ENCODE data around the gene NFIX. TPM values are rescaled to one million over a fixed set of nuclear protein-coding genes. Genes with fewer than 3 reads are reported as not detected.

Gene NFIX
- total and polyA plus RNA-seq, 2 experiments from 2014 or later = 0.06 to 0.14 TPM

DNA sequence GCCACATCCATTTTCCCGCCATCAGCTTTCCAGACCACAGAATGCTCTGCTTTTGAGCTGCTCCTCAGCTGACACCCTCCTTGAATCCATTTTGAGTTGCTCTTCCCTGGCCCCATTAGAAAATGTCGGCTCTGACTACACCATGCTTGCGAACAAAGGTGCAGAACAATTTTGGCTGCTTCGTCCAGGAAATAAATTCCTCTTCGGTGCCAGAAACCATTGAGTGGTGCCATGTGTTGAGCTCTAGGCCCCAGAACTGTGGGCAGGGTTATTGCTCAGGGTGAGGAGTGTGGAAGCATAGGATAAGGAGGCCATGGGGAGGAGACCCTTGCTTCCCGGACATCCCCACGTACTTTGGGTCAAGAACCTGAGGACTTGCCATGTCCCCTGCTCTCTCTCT, 52.1 kb downstream of the NFIX start:
- no peaks in the 10 kb centered on the region for H3K36me3 Mint-ChIP-seq (ENCODE audit: low read depth)
- H3K27me3 ChIP-seq (ENCODE audit: insufficient read depth) = peaks cover 65% of the 10 kb centered on the region
- no peaks in the 10 kb centered on the region for H3K79me2 ChIP-seq (replicated peaks; ENCODE audit: insufficient read depth)
- ATAC-seq (no peak), DNase-seq (ENCODE audit: low spot score) (no peak)
- no peak overlapping the region for H3K4me3 ChIP-seq
- H2AFZ ChIP-seq = no peak overlapping the region
- no peak overlapping the region for H3K4me3 Mint-ChIP-seq
- peaks cover 14% of the 10 kb centered on the region for H3K4me1 ChIP-seq (ENCODE audit: insufficient read depth)
- H3K27ac ChIP-seq (ENCODE audit: low read depth) = no peak overlapping the region
- H3K4me2 ChIP-seq = no peak overlapping the region
- 0 out of 2 replicates have a peak, but pooled peaks cover 3% of the 10 kb centered on the region for H3F3A ChIP-seq (replicated peaks; ENCODE audit: low read depth)
- H3K9me2 ChIP-seq (ENCODE audit: insufficient read depth) = no peaks in the 10 kb centered on the region
- H3K9me3 Mint-ChIP-seq = no peaks in the 10 kb centered on the region; the same call in 2 of the 3 replicates
- H3K36me3 ChIP-seq (ENCODE audit: insufficient read depth) = no peaks in the 10 kb centered on the region
- no peak overlapping the region for H3K27ac Mint-ChIP-seq
- H3K4me1 Mint-ChIP-seq = peaks cover 19% of the 10 kb centered on the region
- TF ChIP-seq, protein P1, sequence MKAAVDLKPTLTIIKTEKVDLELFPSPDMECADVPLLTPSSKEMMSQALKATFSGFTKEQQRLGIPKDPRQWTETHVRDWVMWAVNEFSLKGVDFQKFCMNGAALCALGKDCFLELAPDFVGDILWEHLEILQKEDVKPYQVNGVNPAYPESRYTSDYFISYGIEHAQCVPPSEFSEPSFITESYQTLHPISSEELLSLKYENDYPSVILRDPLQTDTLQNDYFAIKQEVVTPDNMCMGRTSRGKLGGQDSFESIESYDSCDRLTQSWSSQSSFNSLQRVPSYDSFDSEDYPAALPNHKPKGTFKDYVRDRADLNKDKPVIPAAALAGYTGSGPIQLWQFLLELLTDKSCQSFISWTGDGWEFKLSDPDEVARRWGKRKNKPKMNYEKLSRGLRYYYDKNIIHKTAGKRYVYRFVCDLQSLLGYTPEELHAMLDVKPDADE (IDR thresholded peaks at IDR 0.05) = no peak
- TF ChIP-seq, protein P2, sequence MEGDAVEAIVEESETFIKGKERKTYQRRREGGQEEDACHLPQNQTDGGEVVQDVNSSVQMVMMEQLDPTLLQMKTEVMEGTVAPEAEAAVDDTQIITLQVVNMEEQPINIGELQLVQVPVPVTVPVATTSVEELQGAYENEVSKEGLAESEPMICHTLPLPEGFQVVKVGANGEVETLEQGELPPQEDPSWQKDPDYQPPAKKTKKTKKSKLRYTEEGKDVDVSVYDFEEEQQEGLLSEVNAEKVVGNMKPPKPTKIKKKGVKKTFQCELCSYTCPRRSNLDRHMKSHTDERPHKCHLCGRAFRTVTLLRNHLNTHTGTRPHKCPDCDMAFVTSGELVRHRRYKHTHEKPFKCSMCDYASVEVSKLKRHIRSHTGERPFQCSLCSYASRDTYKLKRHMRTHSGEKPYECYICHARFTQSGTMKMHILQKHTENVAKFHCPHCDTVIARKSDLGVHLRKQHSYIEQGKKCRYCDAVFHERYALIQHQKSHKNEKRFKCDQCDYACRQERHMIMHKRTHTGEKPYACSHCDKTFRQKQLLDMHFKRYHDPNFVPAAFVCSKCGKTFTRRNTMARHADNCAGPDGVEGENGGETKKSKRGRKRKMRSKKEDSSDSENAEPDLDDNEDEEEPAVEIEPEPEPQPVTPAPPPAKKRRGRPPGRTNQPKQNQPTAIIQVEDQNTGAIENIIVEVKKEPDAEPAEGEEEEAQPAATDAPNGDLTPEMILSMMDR (conservative IDR thresholded peaks at IDR 0.05; ENCODE audit: low read depth in 2 of 2) = no peak
- TF ChIP-seq, protein P3, sequence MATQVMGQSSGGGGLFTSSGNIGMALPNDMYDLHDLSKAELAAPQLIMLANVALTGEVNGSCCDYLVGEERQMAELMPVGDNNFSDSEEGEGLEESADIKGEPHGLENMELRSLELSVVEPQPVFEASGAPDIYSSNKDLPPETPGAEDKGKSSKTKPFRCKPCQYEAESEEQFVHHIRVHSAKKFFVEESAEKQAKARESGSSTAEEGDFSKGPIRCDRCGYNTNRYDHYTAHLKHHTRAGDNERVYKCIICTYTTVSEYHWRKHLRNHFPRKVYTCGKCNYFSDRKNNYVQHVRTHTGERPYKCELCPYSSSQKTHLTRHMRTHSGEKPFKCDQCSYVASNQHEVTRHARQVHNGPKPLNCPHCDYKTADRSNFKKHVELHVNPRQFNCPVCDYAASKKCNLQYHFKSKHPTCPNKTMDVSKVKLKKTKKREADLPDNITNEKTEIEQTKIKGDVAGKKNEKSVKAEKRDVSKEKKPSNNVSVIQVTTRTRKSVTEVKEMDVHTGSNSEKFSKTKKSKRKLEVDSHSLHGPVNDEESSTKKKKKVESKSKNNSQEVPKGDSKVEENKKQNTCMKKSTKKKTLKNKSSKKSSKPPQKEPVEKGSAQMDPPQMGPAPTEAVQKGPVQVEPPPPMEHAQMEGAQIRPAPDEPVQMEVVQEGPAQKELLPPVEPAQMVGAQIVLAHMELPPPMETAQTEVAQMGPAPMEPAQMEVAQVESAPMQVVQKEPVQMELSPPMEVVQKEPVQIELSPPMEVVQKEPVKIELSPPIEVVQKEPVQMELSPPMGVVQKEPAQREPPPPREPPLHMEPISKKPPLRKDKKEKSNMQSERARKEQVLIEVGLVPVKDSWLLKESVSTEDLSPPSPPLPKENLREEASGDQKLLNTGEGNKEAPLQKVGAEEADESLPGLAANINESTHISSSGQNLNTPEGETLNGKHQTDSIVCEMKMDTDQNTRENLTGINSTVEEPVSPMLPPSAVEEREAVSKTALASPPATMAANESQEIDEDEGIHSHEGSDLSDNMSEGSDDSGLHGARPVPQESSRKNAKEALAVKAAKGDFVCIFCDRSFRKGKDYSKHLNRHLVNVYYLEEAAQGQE (IDR thresholded peaks at IDR 0.05; ENCODE audit: unreplicated experiment) = no peak
- TF ChIP-seq ZNF114 (CRISPR knock-in tag; IDR thresholded peaks at IDR 0.05) (no peak), POLR2AphosphoS5 (IDR thresholded peaks at IDR 0.05; ENCODE audit: low read depth) (no peak), ZNF331 (CRISPR knock-in tag; IDR thresholded peaks at IDR 0.05; ENCODE audit: low read depth) (no peak), EZH2 (IDR thresholded peaks at IDR 0.05; ENCODE audit: low read depth, unreplicated experiment) (no peak)
- TF ChIP-seq, protein P4, sequence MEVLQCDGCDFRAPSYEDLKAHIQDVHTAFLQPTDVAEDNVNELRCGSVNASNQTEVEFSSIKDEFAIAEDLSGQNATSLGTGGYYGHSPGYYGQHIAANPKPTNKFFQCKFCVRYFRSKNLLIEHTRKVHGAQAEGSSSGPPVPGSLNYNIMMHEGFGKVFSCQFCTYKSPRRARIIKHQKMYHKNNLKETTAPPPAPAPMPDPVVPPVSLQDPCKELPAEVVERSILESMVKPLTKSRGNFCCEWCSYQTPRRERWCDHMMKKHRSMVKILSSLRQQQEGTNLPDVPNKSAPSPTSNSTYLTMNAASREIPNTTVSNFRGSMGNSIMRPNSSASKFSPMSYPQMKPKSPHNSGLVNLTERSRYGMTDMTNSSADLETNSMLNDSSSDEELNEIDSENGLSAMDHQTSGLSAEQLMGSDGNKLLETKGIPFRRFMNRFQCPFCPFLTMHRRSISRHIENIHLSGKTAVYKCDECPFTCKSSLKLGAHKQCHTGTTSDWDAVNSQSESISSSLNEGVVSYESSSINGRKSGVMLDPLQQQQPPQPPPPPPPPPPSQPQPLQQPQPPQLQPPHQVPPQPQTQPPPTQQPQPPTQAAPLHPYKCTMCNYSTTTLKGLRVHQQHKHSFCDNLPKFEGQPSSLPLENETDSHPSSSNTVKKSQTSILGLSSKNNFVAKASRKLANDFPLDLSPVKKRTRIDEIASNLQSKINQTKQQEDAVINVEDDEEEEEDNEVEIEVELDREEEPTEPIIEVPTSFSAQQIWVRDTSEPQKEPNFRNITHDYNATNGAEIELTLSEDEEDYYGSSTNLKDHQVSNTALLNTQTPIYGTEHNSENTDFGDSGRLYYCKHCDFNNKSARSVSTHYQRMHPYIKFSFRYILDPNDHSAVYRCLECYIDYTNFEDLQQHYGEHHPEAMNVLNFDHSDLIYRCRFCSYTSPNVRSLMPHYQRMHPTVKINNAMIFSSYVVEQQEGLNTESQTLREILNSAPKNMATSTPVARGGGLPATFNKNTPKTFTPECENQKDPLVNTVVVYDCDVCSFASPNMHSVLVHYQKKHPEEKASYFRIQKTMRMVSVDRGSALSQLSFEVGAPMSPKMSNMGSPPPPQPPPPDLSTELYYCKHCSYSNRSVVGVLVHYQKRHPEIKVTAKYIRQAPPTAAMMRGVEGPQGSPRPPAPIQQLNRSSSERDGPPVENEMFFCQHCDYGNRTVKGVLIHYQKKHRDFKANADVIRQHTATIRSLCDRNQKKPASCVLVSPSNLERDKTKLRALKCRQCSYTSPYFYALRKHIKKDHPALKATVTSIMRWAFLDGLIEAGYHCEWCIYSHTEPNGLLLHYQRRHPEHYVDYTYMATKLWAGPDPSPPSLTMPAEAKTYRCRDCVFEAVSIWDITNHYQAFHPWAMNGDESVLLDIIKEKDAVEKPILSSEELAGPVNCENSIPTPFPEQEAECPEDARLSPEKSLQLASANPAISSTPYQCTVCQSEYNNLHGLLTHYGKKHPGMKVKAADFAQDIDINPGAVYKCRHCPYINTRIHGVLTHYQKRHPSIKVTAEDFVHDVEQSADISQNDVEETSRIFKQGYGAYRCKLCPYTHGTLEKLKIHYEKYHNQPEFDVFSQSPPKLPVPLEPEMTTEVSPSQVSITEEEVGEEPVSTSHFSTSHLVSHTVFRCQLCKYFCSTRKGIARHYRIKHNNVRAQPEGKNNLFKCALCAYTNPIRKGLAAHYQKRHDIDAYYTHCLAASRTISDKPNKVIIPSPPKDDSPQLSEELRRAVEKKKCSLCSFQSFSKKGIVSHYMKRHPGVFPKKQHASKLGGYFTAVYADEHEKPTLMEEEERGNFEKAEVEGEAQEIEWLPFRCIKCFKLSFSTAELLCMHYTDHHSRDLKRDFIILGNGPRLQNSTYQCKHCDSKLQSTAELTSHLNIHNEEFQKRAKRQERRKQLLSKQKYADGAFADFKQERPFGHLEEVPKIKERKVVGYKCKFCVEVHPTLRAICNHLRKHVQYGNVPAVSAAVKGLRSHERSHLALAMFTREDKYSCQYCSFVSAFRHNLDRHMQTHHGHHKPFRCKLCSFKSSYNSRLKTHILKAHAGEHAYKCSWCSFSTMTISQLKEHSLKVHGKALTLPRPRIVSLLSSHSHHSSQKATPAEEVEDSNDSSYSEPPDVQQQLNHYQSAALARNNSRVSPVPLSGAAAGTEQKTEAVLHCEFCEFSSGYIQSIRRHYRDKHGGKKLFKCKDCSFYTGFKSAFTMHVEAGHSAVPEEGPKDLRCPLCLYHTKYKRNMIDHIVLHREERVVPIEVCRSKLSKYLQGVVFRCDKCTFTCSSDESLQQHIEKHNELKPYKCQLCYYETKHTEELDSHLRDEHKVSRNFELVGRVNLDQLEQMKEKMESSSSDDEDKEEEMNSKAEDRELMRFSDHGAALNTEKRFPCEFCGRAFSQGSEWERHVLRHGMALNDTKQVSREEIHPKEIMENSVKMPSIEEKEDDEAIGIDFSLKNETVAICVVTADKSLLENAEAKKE (CRISPR knock-in tag; IDR thresholded peaks at IDR 0.05) = no peak
- peaks cover 80% of the 10 kb centered on the region for H3K27me3 Mint-ChIP-seq (ENCODE audit: insufficient read depth, low read depth, poor library complexity)
- H4K20me1 ChIP-seq (replicated peaks; ENCODE audit: insufficient read depth) = no peaks in the 10 kb centered on the region; the same call in 1 of the 2 replicates

All from GM23338 (cell line).